Measurements from ENCODE around the gene HELB.

Gene HELB

DNA sequence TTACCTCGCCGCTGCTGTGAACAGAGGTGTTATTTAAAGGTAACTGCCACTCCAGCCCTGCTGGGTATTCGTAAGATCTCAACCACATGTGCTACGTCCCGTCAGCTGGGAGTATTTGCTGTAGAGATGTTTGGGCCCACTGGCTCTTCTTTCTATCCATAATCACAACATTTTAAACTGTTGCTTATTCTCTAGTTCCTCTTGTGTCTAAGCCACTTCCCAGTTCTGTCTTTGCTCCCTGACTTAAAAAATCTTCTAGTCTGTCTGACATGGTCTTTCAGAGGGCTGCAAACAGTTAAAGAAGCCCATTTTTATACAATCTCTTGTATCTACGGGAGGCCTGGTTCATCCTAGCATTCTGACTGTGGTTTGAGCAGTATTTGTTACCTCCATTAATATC lies 33.2 kb upstream of the HELB start:
- TF ChIP-seq CTCF (conservative IDR thresholded peaks at IDR 0.05; ENCODE audit: control insufficient read depth, insufficient read depth, low read depth, low read length): no peak
- H3K4me3 ChIP-seq (ENCODE audit: control insufficient read depth, low read depth, low read length): no peak overlapping the region

DNA sequence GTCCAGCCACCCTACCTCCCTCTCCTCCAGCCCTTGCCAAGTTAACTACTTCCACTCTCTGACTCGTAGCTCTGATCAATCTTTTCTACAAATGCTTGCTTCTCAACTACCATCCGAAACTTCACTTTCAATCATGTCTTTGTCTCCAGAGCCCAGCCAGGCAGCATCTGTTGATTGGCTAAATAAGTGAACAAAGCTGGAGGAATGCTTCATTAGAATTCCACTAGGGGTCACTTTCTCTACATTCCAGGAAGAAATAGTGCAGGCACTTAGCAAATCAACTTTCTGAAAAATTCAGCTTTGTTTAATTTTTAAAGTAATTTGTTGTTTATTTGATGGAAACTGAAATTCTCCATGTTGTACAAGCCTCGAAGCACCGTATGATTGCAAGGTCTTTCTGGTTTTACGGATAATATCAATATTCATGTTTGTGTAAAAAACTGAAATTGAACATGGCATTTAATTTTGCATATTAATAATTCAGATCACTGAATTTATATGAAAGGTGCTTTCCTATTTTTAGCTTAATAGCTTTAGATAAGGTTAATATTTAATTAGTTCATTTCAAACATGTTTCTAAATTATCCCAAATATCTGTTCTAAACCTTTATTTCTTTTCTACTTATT lies 32.4 kb upstream of the HELB start:
- peak; percentile 81 for TF ChIP-seq CTCF (conservative IDR thresholded peaks at IDR 0.05; ENCODE audit: control insufficient read depth, insufficient read depth, low read depth, low read length)
- peak; percentile 64 for DNase-seq (ENCODE audit: low read depth)
- no peak overlapping the region for H3K4me3 ChIP-seq (ENCODE audit: control insufficient read depth, low read depth, low read length)

More for the DNA sequence above, 33.2 kb upstream of the HELB start:
- no peak for DNase-seq (ENCODE audit: low read depth)

GRCh38 chr12:66270613-66271012 lies 31.7 kb upstream of the HELB start:
- H3K4me3 ChIP-seq (ENCODE audit: control insufficient read depth, low read depth, low read length): no peak overlapping the region

GRCh38 chr12:66272650-66273049 lies 29.6 kb upstream of the HELB start:
- no peak for TF ChIP-seq CTCF (conservative IDR thresholded peaks at IDR 0.05; ENCODE audit: control insufficient read depth, insufficient read depth, low read depth, low read length)
- H3K4me3 ChIP-seq (ENCODE audit: control insufficient read depth, low read depth, low read length): no peak overlapping the region
- no peak for DNase-seq (ENCODE audit: low read depth)

More at GRCh38 chr12:66270613-66271012, 31.7 kb upstream of the HELB start:
- no peak for TF ChIP-seq CTCF (conservative IDR thresholded peaks at IDR 0.05; ENCODE audit: control insufficient read depth, insufficient read depth, low read depth, low read length)
- no peak for DNase-seq (ENCODE audit: low read depth)

GRCh38 chr12:66273147-66273546 lies 29.1 kb upstream of the HELB start:
- TF ChIP-seq CTCF (conservative IDR thresholded peaks at IDR 0.05; ENCODE audit: control insufficient read depth, insufficient read depth, low read depth, low read length): no peak
- H3K4me3 ChIP-seq (ENCODE audit: control insufficient read depth, low read depth, low read length): no peak overlapping the region
- no peak for DNase-seq (ENCODE audit: low read depth)

DNA sequence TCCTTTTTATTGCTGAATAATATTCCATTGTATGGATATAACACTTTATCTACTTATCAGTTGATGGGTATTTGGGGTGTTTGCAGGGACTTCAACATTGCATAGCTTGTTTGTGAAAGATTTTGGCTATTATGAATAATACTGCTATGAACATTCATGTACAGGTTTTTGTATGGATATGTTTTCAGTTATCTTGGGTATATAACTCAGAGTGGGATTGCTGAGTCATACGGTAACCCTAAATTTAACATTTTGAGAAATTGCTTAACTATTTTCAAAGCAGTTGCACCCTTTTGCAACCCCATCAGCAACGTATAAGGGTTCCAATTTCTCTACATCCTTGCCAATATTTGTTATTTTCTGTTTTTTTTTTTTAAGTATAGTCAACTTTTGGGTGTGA lies 27.3 kb upstream of the HELB start:
- H3K4me3 ChIP-seq (ENCODE audit: control insufficient read depth, low read depth, low read length): no peak overlapping the region
- no peak for TF ChIP-seq CTCF (conservative IDR thresholded peaks at IDR 0.05; ENCODE audit: control insufficient read depth, insufficient read depth, low read depth, low read length)

More for the DNA sequence above, 27.3 kb upstream of the HELB start:
- DNase-seq (ENCODE audit: low read depth): no peak

Measured in fibroblast of mammary gland (primary cell).